SU-DHL-6 (cell line): ENCODE results near the gene CHP1.
A peak's percentile ranks its signal among the peaks of the same experiment; 100 is the strongest.
"Not testable (repeated sequence)": the region's sequence is repeated elsewhere in the genome, so short reads cannot be mapped to it uniquely, and the experiment has no call there.

Experiments used
- H2AFZ ChIP-seq: fragments of 200-600 bp; sonication (generic); 2 replicates; pipeline ENCODE4 v1.6.1; 2014; ENCODE audit warnings: low read depth, mild to moderate bottlenecking, moderate library complexity, mixed read lengths, antibody characterized with exemption, low read length; ENCODE audit not compliant: severe bottlenecking
- H3F3A ChIP-seq: fragments of 200-600 bp; shearing (Covaris generic); 2 replicates; pipeline ENCODE4 v1.6.0; 2016; ENCODE audit warnings: antibody characterized with exemption, mild to moderate bottlenecking; ENCODE audit not compliant: insufficient read depth
- H3K27ac ChIP-seq: fragments of 200-600 bp; sonication (generic); 2 replicates; pipeline ENCODE4 v1.5.1; 2016; ENCODE audit warnings: low read depth, mild to moderate bottlenecking, low read length, moderate library complexity, mixed read lengths
- H3K27me3 ChIP-seq: fragments of 200-600 bp; sonication (generic), shearing (Covaris generic); 2 replicates; pipeline ENCODE4 v1.6.0; 2014; ENCODE audit warnings: mild to moderate bottlenecking, low read length
- H3K36me3 ChIP-seq: fragments of 200-600 bp; sonication (generic); 2 replicates; pipeline ENCODE4 v1.6.1; 2014; ENCODE audit warnings: mild to moderate bottlenecking, low read length, mixed read lengths
- H3K4me2 ChIP-seq: fragments of 300-600, 200-600 bp; shearing (Covaris generic), sonication (generic); 2 replicates; pipeline ENCODE4 v1.6.0; 2014; ENCODE audit warnings: low read length, low read depth, mild to moderate bottlenecking; ENCODE audit not compliant: poor library complexity, severe bottlenecking
- H3K4me3 ChIP-seq: fragments of 200-600 bp; sonication (generic); 2 replicates; pipeline ENCODE4 v1.5.1; 2014; ENCODE audit warnings: antibody characterized with exemption, low read length, mild to moderate bottlenecking, mixed read lengths; ENCODE audit not compliant: insufficient read depth, poor library complexity, severe bottlenecking
- H3K79me2 ChIP-seq: fragments of 200-600 bp; sonication (generic); 2 replicates; pipeline ENCODE4 v1.6.1; 2014; ENCODE audit warnings: mild to moderate bottlenecking, low read length, moderate library complexity; ENCODE audit not compliant: insufficient read depth
- H3K9ac ChIP-seq: fragments of 200-600 bp; sonication (generic); 2 replicates; pipeline ENCODE4 v1.7.0; 2014; ENCODE audit warnings: mild to moderate bottlenecking, low read length
- H3K9me2 ChIP-seq: fragments of 200-600 bp; sonication (generic); replicated peaks from 2 replicates; pipeline ENCODE4 v1.6.1; 2014; ENCODE audit warnings: low read length; ENCODE audit not compliant: insufficient read depth
- H3K9me3 ChIP-seq: fragments of 200-600 bp; sonication (generic); 2 replicates; pipeline ENCODE4 v1.6.1; 2014; ENCODE audit warnings: low read length, mixed read lengths; ENCODE audit not compliant: insufficient read depth
- H4K20me1 ChIP-seq: fragments of 200-600 bp; sonication (generic); 2 replicates; pipeline ENCODE4 v1.6.1; 2014; ENCODE audit warnings: low read depth, mild to moderate bottlenecking, antibody characterized with exemption, low read length, moderate library complexity, mixed read lengths
- EZH2phosphoT487 ChIP-seq: fragments of 200-600 bp; sonication (generic), shearing (Covaris generic); conservative IDR thresholded peaks from 2 replicates; pipeline ENCODE4 v1.6.1; 2018; ENCODE audit warnings: mild to moderate bottlenecking, antibody characterized with exemption, low read length, moderate library complexity, mixed read lengths
- TF ChIP-seq, protein P1 (sequence below): fragments of 200-600 bp; sonication (generic); IDR thresholded peaks from one replicate; pipeline ENCODE4 v1.5.1; 2017; ENCODE audit warnings: antibody characterized with exemption, mild to moderate bottlenecking, low read length, moderate library complexity; ENCODE audit not compliant: insufficient read depth, poor library complexity, severe bottlenecking

Gene CHP1

DNA sequence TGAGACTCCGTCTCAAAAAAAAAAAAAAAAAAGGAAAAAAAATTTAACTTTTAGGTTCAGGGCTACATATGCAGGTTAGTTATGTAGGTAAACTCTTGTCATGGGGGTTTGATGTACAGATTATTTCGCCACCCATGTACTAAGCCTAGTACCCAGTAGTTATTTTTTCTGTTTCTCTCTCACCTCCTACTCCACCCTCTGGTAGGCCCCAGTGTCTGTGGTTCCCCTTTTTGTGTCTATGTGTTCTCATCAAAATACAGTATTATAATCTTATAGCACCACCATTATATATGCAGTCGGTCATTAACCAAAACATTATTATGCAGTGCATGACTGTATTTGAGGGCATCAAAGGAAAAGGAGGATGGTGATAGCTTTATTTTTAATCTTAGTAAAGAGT lies 47.3 kb downstream of the CHP1 start:
- no peak overlapping the region for H3K27ac ChIP-seq
- no peak overlapping the region for H3K9ac ChIP-seq
- H3F3A ChIP-seq, result peaks cover 4% of the 10 kb centered on the region; the same call in 1 of the 2 replicates
- TF ChIP-seq, protein P1, sequence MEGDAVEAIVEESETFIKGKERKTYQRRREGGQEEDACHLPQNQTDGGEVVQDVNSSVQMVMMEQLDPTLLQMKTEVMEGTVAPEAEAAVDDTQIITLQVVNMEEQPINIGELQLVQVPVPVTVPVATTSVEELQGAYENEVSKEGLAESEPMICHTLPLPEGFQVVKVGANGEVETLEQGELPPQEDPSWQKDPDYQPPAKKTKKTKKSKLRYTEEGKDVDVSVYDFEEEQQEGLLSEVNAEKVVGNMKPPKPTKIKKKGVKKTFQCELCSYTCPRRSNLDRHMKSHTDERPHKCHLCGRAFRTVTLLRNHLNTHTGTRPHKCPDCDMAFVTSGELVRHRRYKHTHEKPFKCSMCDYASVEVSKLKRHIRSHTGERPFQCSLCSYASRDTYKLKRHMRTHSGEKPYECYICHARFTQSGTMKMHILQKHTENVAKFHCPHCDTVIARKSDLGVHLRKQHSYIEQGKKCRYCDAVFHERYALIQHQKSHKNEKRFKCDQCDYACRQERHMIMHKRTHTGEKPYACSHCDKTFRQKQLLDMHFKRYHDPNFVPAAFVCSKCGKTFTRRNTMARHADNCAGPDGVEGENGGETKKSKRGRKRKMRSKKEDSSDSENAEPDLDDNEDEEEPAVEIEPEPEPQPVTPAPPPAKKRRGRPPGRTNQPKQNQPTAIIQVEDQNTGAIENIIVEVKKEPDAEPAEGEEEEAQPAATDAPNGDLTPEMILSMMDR, result no peak
- TF ChIP-seq EZH2phosphoT487, result no peak
- H4K20me1 ChIP-seq, result no peaks in the 10 kb centered on the region
- H3K4me3 ChIP-seq, result no peak overlapping the region
- no peaks in the 10 kb centered on the region for H3K79me2 ChIP-seq
- H3K36me3 ChIP-seq, result no peaks in the 10 kb centered on the region
- H3K27me3 ChIP-seq, result no peaks in the 10 kb centered on the region
- no peak overlapping the region for H3K4me2 ChIP-seq
- H2AFZ ChIP-seq, result no peak overlapping the region
- H3K9me2 ChIP-seq, result no peaks in the 10 kb centered on the region
- no peaks in the 10 kb centered on the region for H3K9me3 ChIP-seq

GRCh38 chr15:41279535-41280283 lies 48.6 kb downstream of the CHP1 start:
- Histone ChIP-seq H3K27me3 (no peaks in the 10 kb centered on the region), H3K4me2 (no peak overlapping the region), H3K79me2 (peaks cover 9% of the 10 kb centered on the region), H3F3A (peaks cover 4% of the 10 kb centered on the region; the same call in 1 of the 2 replicates), H3K9ac (no peak overlapping the region), H3K9me2 (no peaks in the 10 kb centered on the region), H2AFZ (no peak overlapping the region), H3K27ac (no peak overlapping the region), H3K9me3 (no peaks in the 10 kb centered on the region), H3K36me3 (no peaks in the 10 kb centered on the region), H3K4me3 (no peak overlapping the region), H4K20me1 (no peaks in the 10 kb centered on the region)
- no peak for TF ChIP-seq EZH2phosphoT487
- TF ChIP-seq, protein P1, result no peak

DNA sequence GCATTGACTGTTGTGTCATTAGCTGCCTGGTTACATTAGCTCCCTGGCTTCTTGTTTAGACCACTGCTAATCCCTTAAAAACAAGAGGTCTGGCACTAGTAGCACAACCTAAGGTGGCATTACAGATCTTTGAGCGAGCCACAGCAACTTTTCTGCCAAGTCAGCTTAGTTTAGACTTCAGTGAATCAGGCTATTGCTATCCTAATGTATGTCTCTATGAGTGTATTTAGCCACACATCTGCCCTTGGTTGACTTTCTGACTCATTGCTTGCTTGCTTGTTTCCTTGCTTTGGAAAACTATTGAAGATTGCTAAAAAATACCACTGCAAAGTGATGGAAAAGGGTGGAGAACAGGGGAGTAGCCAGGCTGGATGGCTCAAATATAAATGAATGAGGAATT lies 50.2 kb downstream of the CHP1 start:
- no peak overlapping the region for H3K4me2 ChIP-seq
- H3F3A ChIP-seq, result peaks cover 4% of the 10 kb centered on the region; the same call in 1 of the 2 replicates
- H3K27me3 ChIP-seq, result no peaks in the 10 kb centered on the region
- no peak overlapping the region for H3K27ac ChIP-seq
- H3K79me2 ChIP-seq, result peaks cover 24% of the 10 kb centered on the region
- H3K9ac ChIP-seq, result no peak overlapping the region
- no peaks in the 10 kb centered on the region for H3K9me3 ChIP-seq
- no peaks in the 10 kb centered on the region for H3K9me2 ChIP-seq
- H4K20me1 ChIP-seq, result no peaks in the 10 kb centered on the region
- TF ChIP-seq, protein P1, result no peak
- no peak for TF ChIP-seq EZH2phosphoT487
- H3K4me3 ChIP-seq, result no peak overlapping the region
- H2AFZ ChIP-seq, result no peak overlapping the region
- peaks cover 13% of the 10 kb centered on the region for H3K36me3 ChIP-seq

DNA sequence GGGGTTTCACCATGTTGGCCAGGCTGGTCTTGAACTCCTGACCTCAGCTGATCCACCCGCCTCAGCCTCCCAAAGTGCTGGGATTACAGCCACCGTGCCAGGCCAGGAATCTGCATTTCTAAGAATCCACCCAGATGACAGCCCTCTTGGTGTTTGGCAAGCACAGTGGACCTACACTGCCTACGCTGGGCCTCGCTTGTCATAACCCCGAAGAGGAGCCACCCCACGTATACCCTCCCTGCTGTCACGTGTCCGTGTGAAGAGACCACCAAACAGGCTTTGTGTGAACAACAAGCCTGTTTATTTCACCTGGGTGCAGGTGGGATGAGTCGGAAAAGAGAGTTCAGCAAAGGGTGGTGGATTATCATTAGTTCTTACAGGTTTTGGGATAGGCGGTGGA lies 51.4 kb downstream of the CHP1 start:
- H3K79me2 ChIP-seq, result peaks cover 36% of the 10 kb centered on the region
- H3F3A ChIP-seq, result peaks cover 11% of the 10 kb centered on the region
- H3K4me3 ChIP-seq, H4K20me1 ChIP-seq, H3K4me2 ChIP-seq, H3K9me2 ChIP-seq, H3K27me3 ChIP-seq, H3K9ac ChIP-seq, H2AFZ ChIP-seq, H3K9me3 ChIP-seq: not testable (repeated sequence)
- H3K27ac ChIP-seq, result peak overlapping the region; percentile 89; the same call in 1 of the 2 replicates
- H3K36me3 ChIP-seq, result peaks cover 22% of the 10 kb centered on the region

GRCh38 chr15:41282980-41283652 lies 52.0 kb downstream of the CHP1 start:
- not testable (repeated sequence) for H4K20me1 ChIP-seq, H3K4me3 ChIP-seq, H3K27me3 ChIP-seq, H3K9me2 ChIP-seq, H3K9me3 ChIP-seq
- H3F3A ChIP-seq, result peaks cover 11% of the 10 kb centered on the region
- peak overlapping the region; percentile 88 for H2AFZ ChIP-seq
- peak overlapping the region; percentile 67 for H3K4me2 ChIP-seq
- peak overlapping the region; percentile 82 for H3K9ac ChIP-seq
- peaks cover 41% of the 10 kb centered on the region for H3K79me2 ChIP-seq
- peak overlapping the region; percentile 89 for H3K27ac ChIP-seq
- H3K36me3 ChIP-seq, result peaks cover 23% of the 10 kb centered on the region
